ELR (cell line): ENCODE measurements around the gene PHKA1.
"Not testable (repeated sequence)": the region's sequence is repeated elsewhere in the genome, so short reads cannot be mapped to it uniquely, and the experiment has no call there.

Experiments used
- DNase-seq: peaks from one replicate; pipeline ENCODE4 v3.0.0-alpha.2; 2015; ENCODE audit warnings: low read depth

Gene PHKA1

DNA sequence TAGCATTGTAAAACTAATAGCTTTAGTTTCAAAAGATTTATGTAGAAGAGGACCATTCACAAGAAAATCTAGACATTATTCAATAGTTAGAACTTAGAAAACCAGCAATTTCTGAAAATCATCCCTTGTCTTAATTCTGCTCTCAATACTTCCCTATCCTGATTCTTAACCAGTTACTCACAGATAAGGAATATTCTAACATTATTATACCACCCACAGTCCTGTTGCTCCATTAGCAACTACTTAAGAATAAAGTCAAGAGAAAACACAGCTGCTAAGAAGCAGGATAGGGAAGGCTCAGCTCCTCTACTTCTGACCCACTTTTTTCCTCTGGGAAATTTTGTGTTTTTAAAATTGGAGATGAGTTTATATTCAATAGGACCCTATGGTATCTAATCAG is 47.7 kb downstream of the PHKA1 start:
- no peak for DNase-seq

DNA sequence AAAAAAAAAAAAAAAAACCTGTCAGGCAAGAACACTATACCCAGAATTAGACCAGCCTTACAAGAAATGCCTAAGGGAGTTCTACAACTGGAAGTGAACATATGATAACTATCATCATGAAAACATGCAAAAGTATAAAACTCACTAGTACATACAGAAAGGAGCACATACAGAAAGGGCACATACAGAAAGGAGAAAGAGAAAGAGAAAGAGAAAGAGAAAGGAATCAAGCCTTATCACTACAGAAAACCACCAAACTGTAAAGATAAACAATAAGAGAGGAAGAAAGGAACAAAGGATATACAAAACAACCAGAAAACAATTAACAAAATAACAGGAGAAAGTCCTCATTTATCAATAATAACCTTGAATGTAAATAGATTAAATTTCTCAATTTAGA is 50.4 kb downstream of the PHKA1 start:
- DNase-seq, result no peak

DNA sequence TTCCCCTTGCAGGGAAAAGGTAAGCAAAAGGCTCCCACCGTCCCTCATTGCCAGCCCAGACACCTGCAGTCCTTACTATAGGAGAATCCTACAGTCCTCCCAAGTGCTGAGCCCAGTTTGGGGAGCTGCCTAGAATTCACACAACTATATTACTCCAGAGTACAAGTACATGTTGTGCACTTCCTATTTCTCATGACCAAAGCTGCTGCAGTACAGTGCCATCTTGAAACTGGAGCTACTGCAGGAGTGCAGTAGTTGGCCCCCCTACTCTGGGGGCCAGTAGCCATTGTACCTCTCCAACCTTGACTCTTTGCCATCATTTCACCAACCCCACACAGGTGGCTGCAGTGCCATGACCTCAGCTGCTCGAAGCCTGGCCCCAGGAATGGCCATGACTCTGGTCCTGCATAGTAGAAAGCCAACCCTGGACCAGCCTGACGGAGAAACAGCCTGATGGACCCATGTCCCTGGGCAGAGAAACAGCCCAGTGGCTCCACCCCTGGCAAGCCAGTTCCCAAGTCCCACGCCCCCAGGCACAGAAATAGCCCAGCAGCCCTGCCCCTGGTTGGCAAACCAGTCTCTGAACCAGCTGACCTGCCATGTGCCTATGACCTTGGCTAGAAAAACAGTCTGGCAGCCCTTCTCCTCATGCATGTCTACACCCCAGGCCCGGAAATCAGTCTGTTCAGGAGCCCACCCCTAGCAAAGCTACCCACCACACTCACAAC is 51.9 kb downstream of the PHKA1 start:
- DNase-seq, result no peak

- DNase-seq, result no peak
Observed at GRCh38 chrX:72659723-72660122, 54.4 kb downstream of the PHKA1 start.

- no peak for DNase-seq
Observed at GRCh38 chrX:72652082-72652481, 62.0 kb downstream of the PHKA1 start.

- no peak for DNase-seq
Observed at GRCh38 chrX:72644946-72645345, 69.2 kb downstream of the PHKA1 start.

- DNase-seq, result peak; percentile 4
Observed at GRCh38 chrX:72641611-72642010, 72.5 kb downstream of the PHKA1 start.

- DNase-seq, result no peak
Observed at GRCh38 chrX:72635930-72636329, 78.2 kb downstream of the PHKA1 start.

- DNase-seq, result no peak
Observed at GRCh38 chrX:72634331-72634730, 79.8 kb downstream of the PHKA1 start.

DNA sequence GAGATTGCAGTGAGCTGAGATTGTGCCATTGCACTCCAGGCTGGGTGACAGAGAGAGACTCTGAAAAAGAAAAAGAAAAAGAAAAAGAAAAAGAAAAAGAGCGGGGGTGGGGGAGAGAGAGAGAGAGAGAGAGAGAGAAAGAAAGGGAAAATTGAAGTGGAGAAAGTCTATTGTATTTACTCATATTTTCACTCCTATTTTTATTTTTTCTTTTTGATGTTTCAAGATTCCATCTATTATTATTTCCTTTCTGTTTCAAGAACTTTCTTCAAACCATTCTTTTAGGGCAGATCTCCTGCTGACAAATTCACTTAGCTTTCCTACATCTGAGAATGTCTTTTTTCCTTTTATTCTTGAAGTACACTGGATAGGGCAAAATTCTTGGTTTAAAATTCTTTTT is 83.9 kb downstream of the PHKA1 start:
- no peak for DNase-seq

- DNase-seq, result no peak
Observed at GRCh38 chrX:72624194-72624593, 89.9 kb downstream of the PHKA1 start.

GRCh38 chrX:72621625-72622485 is 92.3 kb downstream of the PHKA1 start:
- DNase-seq, result peak; percentile 75

- DNase-seq, result peak; percentile 34
Observed at GRCh38 chrX:72621163-72621562, 92.9 kb downstream of the PHKA1 start.

GRCh38 chrX:72620550-72621145 is 93.5 kb downstream of the PHKA1 start:
- DNase-seq, result peak; percentile 88

- peak; percentile 31 for DNase-seq
Observed at GRCh38 chrX:72609313-72609712, 104.8 kb downstream of the PHKA1 start.

DNA sequence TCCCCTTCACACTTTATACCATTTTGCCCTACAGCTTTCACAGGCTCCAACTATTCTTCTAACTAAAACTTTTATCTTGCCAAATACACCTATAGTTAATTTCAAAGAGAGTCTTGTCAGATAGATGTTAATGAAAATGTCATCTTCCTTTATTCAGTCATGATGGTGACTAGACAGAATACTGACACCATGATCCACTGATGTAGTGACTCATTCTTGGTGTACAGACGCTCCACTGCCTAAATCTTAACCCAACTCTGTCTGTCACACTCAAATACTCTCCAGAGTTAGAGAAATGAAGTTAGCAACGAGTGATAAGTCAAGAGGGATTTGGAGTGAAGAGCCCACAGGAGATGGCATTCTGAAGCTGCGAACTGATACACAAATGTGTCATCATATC is 109.4 kb downstream of the PHKA1 start:
- DNase-seq, result no peak

- DNase-seq, result no peak
Observed at GRCh38 chrX:72604112-72604511, 110.0 kb downstream of the PHKA1 start.

DNA sequence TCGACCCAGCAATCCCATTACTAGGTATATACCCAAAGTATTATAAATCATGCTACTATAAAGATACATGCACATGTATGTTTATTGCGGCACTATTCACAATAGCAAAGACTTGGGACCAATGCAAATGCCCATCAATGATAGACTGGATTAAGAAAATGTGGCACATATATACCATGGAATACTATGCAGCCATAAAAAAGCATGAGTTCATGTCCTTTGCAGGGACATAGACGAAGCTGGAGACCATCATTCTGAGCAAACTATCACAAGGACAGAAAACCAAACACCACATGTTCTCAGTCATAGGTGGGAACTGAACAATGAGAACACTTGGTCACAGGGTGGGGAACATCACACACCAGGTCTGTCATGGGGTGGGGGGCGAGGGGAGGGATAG is 123.1 kb downstream of the PHKA1 start:
- not testable (repeated sequence) for DNase-seq

GRCh38 chrX:72584163-72584562 is 129.9 kb downstream of the PHKA1 start:
- no peak for DNase-seq

DNA sequence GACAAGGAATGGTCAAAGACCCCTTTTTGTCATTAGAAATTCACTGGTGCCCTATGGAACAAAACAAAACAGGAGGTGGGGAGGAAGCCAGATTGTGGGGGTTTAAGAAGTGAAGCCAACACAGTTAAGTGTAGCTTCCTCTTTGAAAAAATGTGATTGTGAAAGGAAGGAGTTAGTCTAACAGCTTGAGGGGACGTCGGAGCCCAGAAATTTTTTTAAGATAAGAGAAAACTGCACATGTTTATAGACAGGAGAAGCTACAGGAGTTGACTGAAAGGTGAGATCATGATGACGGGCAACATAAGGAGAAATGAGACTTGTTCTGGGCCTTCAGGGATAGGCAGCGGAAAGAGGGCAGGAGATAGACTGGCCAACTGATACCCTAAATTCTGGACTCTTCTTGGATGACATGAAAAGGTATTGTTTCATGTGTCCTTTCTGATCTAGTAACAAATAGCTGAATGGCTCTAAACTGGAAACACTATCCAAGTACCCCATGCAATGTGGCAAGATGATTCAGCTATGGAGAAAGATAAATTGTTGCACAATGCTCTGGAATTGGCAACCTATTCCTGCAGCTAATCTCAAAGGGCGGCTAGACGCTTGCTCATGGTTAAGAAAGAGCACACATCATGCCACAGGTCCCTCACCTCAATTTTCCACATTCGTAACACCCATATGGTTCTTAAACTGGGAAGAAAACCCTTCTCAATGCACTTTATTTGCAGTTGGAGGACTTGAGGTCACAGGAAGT is 137.8 kb downstream of the PHKA1 start:
- DNase-seq, result peak; percentile 14

GRCh38 chrX:72573158-72573511 is 141.0 kb downstream of the PHKA1 start:
- DNase-seq, result no peak
